ENCODE results near the gene PAF1.

PAF1 gene

GRCh38 chr19:39363901-39364457 is 26.9 kb downstream of the PAF1 start:
- DNase-seq (ENCODE audit: low spot score): no peak
- in situ Hi-C loops (cut with MboI; ENCODE audit: low sequenced_read_pairs, unreplicated experiment): no loop called here
- TF ChIP-seq CTCF (IDR thresholded peaks at IDR 0.05; ENCODE audit: borderline replicate concordance, control extremely low read depth, extremely low read depth, insufficient read depth, missing control alignments): no peak

- DNase-seq (ENCODE audit: low spot score): no peak
- TF ChIP-seq CTCF (IDR thresholded peaks at IDR 0.05; ENCODE audit: borderline replicate concordance, control extremely low read depth, extremely low read depth, insufficient read depth, missing control alignments): no peak
- in situ Hi-C loops (cut with MboI; ENCODE audit: low sequenced_read_pairs, unreplicated experiment): no loop called here
Observed at GRCh38 chr19:39362682-39363657, 27.9 kb downstream of the PAF1 start.

GRCh38 chr19:39360599-39360998 is 30.3 kb downstream of the PAF1 start:
- in situ Hi-C loops (cut with MboI; ENCODE audit: low sequenced_read_pairs, unreplicated experiment): no loop called here
- no peak for TF ChIP-seq CTCF (IDR thresholded peaks at IDR 0.05; ENCODE audit: borderline replicate concordance, control extremely low read depth, extremely low read depth, insufficient read depth, missing control alignments)
- no peak for DNase-seq (ENCODE audit: low spot score)

- no peak for DNase-seq (ENCODE audit: low spot score)
- TF ChIP-seq CTCF (IDR thresholded peaks at IDR 0.05; ENCODE audit: borderline replicate concordance, control extremely low read depth, extremely low read depth, insufficient read depth, missing control alignments): no peak
- in situ Hi-C loops (cut with MboI; ENCODE audit: low sequenced_read_pairs, unreplicated experiment): no loop called here
Observed at GRCh38 chr19:39359026-39359425, 31.9 kb downstream of the PAF1 start.

- no peak for TF ChIP-seq CTCF (IDR thresholded peaks at IDR 0.05; ENCODE audit: borderline replicate concordance, control extremely low read depth, extremely low read depth, insufficient read depth, missing control alignments)
- in situ Hi-C loops (cut with MboI; ENCODE audit: low sequenced_read_pairs, unreplicated experiment): no loop called here
- no peak for DNase-seq (ENCODE audit: low spot score)
Observed at GRCh38 chr19:39356647-39357046, 34.3 kb downstream of the PAF1 start.

- no peak for DNase-seq (ENCODE audit: low spot score)
- TF ChIP-seq CTCF (IDR thresholded peaks at IDR 0.05; ENCODE audit: borderline replicate concordance, control extremely low read depth, extremely low read depth, insufficient read depth, missing control alignments): no peak
- in situ Hi-C loops (cut with MboI; ENCODE audit: low sequenced_read_pairs, unreplicated experiment): no loop called here
Observed at GRCh38 chr19:39356073-39356472, 34.8 kb downstream of the PAF1 start.
